Stimulated activated CD8-positive, alpha-beta memory T cell treated with anti-CD3 and anti-CD28 coated beads, Interleukin-12 subunit alpha, Interleukin-12 subunit beta, amount 100 ng/mL, for 24 hours (primary cell): ENCODE measurements around the gene PNMA1.

ENCODE experiments used
- DNase-seq: peaks from one replicate; pipeline ENCODE4 v3.0.0-alpha.2; 2020; ENCODE audit errors: extremely low read depth

PNMA1 gene

GRCh38 chr14:73713803-73714655 lies at the start of gene PNMA1:
TSS of gene PNMA1 (minus strand) at chr14:73714384. CDS start at chr14:73713639, 745 bp downstream.
- peak; percentile 78 for DNase-seq

GRCh38 chr14:73763396-73763795 lies 49.2 kb upstream of the PNMA1 start:
- DNase-seq: no peak

- DNase-seq: no peak
Measured at GRCh38 chr14:73762375-73762822, 48.2 kb upstream of the PNMA1 start.

GRCh38 chr14:73761618-73762355 lies 47.6 kb upstream of the PNMA1 start:
- DNase-seq: no peak

GRCh38 chr14:73760598-73761586 lies 46.7 kb upstream of the PNMA1 start:
- no peak for DNase-seq

GRCh38 chr14:73759714-73760597 lies 45.8 kb upstream of the PNMA1 start:
- peak; percentile 92 for DNase-seq

- DNase-seq: no peak
Measured at GRCh38 chr14:73759183-73759713, 45.1 kb upstream of the PNMA1 start.

GRCh38 chr14:73758392-73759182 lies 44.4 kb upstream of the PNMA1 start:
- no peak for DNase-seq

- no peak for DNase-seq
Measured at GRCh38 chr14:73757876-73758391, 43.8 kb upstream of the PNMA1 start.

GRCh38 chr14:73757381-73757780 lies 43.2 kb upstream of the PNMA1 start:
- no peak for DNase-seq

- no peak for DNase-seq
Measured at GRCh38 chr14:73755434-73756014, 41.3 kb upstream of the PNMA1 start.

GRCh38 chr14:73754911-73755360 lies 40.8 kb upstream of the PNMA1 start:
- no peak for DNase-seq

GRCh38 chr14:73753887-73754795 lies 40.0 kb upstream of the PNMA1 start:
- no peak for DNase-seq

- DNase-seq: no peak
Measured at GRCh38 chr14:73753124-73753886, 39.1 kb upstream of the PNMA1 start.

- DNase-seq: no peak
Measured at GRCh38 chr14:73752297-73752992, 38.3 kb upstream of the PNMA1 start.

GRCh38 chr14:73751157-73751691 lies 37.0 kb upstream of the PNMA1 start:
- no peak for DNase-seq
